GM18868 (cell line): ENCODE results near the gene CMSS1.
"Not testable (repeated sequence)": the region's sequence is repeated elsewhere in the genome, so short reads cannot be mapped to it uniquely, and the experiment has no call there.

Experiments
- ATAC-seq: cut with Tn5 transposase; IDR thresholded peaks from one replicate; pipeline ENCODE4 v1.9.1; 2021; ENCODE audit warnings: mild to moderate bottlenecking, moderate library complexity; ENCODE audit not compliant: unreplicated experiment

CMSS1 gene

GRCh38 chr3:100075196-100075595, 257.5 kb downstream of the CMSS1 start:
- no peak for ATAC-seq

GRCh38 chr3:100075851-100076730, 258.4 kb downstream of the CMSS1 start:
- no peak for ATAC-seq

- ATAC-seq: no peak
These were observed 259.3 kb downstream of the CMSS1 start for GRCh38 chr3:100076731-100077529.

- ATAC-seq: no peak
These were observed 261.7 kb downstream of the CMSS1 start for GRCh38 chr3:100079328-100079727.

- no peak for ATAC-seq
These were observed 262.9 kb downstream of the CMSS1 start for GRCh38 chr3:100080573-100080972.

GRCh38 chr3:100081311-100081710, 263.6 kb downstream of the CMSS1 start:
- no peak for ATAC-seq

- ATAC-seq: no peak
These were observed 264.5 kb downstream of the CMSS1 start for GRCh38 chr3:100081986-100082692.

GRCh38 chr3:100082714-100083113, 265.1 kb downstream of the CMSS1 start:
- ATAC-seq: no peak

- no peak for ATAC-seq
These were observed 265.5 kb downstream of the CMSS1 start for GRCh38 chr3:100083209-100083608.

GRCh38 chr3:100084100-100084806, 266.6 kb downstream of the CMSS1 start:
- no peak for ATAC-seq

GRCh38 chr3:100086401-100086800, 268.7 kb downstream of the CMSS1 start:
- ATAC-seq: no peak

- ATAC-seq: peak; percentile 84
These were observed 269.5 kb downstream of the CMSS1 start for GRCh38 chr3:100087198-100087597.

GRCh38 chr3:100088735-100089368, 271.2 kb downstream of the CMSS1 start:
- ATAC-seq: no peak

GRCh38 chr3:100089812-100090668, 272.4 kb downstream of the CMSS1 start:
- ATAC-seq: peak; percentile 85

GRCh38 chr3:100090669-100091005, 273.0 kb downstream of the CMSS1 start:
- peak; percentile 15 for ATAC-seq

GRCh38 chr3:100093831-100094230, 276.2 kb downstream of the CMSS1 start:
- no peak for ATAC-seq

- not testable (repeated sequence) for ATAC-seq
These were observed 278.6 kb downstream of the CMSS1 start for GRCh38 chr3:100096286-100096685.

- ATAC-seq: no peak
These were observed 279.2 kb downstream of the CMSS1 start for GRCh38 chr3:100096866-100097265.
